Adipose tissue (tissue), 3 donors: ENCODE results near the gene CELF2. TPM values are rescaled to one million over a fixed set of nuclear protein-coding genes. Genes with fewer than 3 reads are reported as not detected.
"Not testable (repeated sequence)": the region's sequence is repeated elsewhere in the genome, so short reads cannot be mapped to it uniquely, and the experiment has no call there.

Experiments used
- H3K27ac ChIP-seq: one replicate; pipeline ENCODE4 v1.5.1; 2013; ENCODE audit warnings: low read depth, low read length
- WGBS, 3 donors: extraction: QIAGEN DNeasy Blood & Tissue Kit; methylation state at CpG; one replicate each; pipeline ENCODE4 v1.1.7; 2013; 5-methylcytosine and 5-hydroxymethylcytosine counted together
- polyA plus RNA-seq, 3 donors: library from polyadenylated mRNA; stranded (reverse); fragments of 200-250 nt; gene quantifications; one replicate each; pipeline ENCODE4 v1.2.3, GENCODE V29; 2013
- donor health status: healthy with polysubstance abuse.
- donor health status: Bipolar disorder and iron deficiency.
- donor health status: healthy.

Gene CELF2
- polyA plus RNA-seq, 3 donors = 3.5 to 26.7 (median 26.0) TPM

DNA sequence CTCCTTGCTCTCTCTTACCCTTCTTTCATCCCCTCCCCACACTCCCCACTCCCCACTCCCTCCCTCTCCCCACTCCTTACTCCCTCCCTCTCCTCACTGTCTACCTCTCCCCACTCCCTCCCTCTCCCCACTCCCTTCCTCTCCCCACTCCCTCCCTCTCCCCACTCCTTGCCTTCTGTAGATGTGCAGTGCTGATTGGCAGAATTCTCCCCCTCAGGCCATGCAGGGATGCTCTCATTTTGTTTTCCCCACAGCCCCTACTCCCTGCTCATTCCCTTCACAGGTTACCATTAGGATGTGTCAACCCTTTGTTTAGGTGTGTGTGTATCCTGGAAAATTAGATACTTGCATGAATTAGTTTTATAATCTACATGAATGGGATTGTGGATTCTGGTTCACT lies 90.3 kb downstream of the CELF2 start:
- H3K27ac ChIP-seq = peak overlapping the region; percentile 12

DNA sequence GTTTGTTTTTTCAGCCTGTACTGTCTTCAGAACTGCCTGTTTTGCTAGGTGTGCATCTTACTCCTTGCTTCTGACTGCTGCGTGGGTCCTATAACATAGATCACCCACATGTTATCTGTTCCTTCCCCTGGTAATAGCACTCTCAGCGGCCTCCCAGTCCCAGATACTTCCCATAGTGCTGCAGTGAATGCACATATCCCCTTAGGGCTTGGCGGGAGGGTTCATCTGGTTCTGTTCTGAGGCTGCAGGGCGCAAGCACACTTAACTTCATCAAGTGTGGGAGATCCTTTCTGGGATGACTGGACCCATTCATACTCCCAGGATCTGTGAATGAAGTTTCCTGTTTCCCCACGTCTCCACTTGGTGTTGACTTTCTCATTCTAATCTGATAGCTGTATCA lies 90.7 kb downstream of the CELF2 start:
- WGBS, 3 donors = 68 to 93% (median 91%) methylated on average over 5 of the region's 5 CpGs
- H3K27ac ChIP-seq = peak overlapping the region; percentile 12

DNA sequence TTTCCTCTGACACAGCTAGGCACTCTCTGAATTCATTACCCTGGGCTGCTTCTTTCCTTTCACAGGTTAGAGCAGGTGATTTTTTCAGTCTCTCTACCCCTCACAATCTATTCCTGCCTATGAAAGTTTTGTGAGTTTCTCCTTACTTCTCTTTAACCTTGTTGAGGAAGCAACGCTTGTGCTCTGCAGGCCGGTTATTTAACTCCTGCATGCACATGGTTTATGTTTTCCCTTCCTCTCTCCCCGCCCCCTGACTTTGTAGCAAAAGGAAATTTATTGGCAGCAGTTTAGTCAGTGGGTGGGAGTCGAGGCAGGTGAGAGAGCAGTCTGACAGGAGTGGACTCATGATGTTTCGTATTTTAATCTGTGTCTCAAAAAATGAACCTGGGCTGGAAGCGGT lies 91.9 kb downstream of the CELF2 start:
- H3K27ac ChIP-seq = no peak overlapping the region
- WGBS, 3 donors = 83 to 95% (median 90%) methylated on average over 6 of the region's 6 CpGs

DNA sequence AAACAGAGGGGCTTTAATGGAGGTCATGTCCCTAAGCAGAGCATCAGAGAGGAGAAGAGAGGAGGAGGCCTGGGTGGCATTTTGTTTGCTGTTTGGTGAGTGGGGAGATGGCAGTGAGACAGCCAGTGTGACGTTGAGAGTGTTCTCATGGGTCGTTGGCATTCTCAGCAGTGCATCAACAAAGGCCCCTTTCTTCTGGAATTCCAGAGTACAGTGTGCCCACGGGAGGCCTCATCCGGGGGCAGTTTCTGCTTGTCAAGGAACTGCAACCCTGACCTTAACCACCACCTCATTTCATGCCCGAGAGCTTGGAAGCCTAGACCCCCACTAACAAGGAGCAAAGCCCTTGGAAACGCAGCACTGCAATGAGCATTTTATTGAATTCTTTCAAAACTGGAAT lies 92.9 kb downstream of the CELF2 start:
- 35 to 72% (median 71%) methylated on average over 6 of the region's 6 CpGs for WGBS, 3 donors
- no peak overlapping the region for H3K27ac ChIP-seq

DNA sequence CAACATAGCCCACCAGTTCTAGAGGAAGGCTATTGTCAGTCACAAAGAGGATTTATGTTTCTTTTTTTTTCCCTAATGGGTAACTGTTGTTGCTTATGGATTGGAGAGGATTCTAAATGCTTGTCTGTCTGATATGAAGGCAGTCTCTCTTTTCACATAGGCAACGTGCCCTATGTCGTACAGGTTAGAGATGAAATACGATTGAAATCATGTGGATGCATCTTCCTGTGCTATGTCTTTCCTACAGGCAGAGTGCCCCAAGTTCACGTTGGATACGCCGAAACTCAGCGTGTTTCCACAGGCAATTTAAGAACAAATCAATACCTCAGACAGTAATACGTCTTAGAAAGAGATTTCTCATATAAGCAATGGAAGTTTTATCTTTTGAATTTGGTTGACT lies 93.8 kb downstream of the CELF2 start:
- H3K27ac ChIP-seq = no peak overlapping the region
- 70 to 93% (median 93%) methylated on average over 8 of the region's 8 CpGs for WGBS, 3 donors

DNA sequence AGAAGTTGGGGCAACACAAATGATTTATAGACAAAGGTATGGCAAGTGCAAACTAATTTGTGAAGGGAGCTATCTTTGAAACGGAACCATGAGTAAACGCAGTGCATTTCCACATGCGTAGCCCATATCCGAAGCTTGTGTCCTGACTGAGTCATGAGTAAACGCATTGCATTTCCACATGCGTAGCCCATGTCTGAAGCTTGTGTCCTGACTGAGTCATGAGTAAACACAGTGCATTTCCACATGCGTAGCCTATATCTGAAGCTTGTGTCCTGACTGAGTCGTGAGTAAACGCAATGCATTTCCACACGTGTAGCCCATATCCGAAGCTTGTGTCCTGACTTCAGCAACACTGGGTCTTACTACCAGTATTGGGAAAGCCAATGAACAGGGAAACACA lies 95.0 kb downstream of the CELF2 start:
- WGBS, 3 donors = 72 to 95% (median 93%) methylated on average over 11 of the region's 11 CpGs
- H3K27ac ChIP-seq = no peak overlapping the region

DNA sequence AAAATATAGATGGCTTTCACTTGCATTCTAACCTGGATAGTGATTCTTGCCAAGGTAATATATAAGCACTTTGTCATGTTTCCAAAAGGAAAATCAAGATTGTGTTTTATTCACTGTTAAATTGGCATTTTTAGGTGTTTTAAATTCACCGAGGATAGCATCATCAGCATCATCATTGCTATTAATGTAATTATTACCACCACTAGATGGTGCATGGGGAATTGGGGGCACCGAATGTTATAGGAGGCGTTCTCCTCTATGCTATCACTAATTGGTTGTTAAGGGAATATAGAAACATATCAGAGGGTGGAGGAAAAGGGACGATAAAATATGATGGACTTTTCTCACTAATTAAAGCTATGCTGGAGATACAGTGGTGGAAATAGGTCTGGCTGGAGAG lies 95.5 kb downstream of the CELF2 start:
- 48 to 59% (median 50%) methylated on average over 4 of the region's 4 CpGs for WGBS, 3 donors

DNA sequence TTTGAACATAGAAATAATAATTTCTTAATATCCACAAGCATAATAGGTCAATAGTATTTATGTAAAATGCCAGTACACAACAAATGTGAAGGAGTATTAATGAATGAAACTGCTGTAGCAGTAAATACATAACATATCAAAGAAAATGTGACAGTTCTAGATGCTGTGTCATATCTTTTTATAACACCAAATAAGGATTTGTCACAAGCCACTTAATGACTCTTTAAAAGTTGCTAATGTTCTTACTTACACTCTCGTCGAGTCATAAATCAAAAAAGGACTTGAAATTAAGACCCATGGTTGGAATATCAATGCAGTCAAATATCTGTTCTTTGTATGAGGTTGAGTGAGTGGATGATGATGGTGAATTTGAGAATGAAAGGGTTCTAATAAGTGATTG lies 96.6 kb downstream of the CELF2 start:
- 82 to 97% (median 96%) methylated on average over 2 of the region's 2 CpGs for WGBS, 3 donors
- H3K27ac ChIP-seq = no peak overlapping the region

More for the DNA sequence above, 95.5 kb downstream of the CELF2 start:
- H3K27ac ChIP-seq = no peak overlapping the region

DNA sequence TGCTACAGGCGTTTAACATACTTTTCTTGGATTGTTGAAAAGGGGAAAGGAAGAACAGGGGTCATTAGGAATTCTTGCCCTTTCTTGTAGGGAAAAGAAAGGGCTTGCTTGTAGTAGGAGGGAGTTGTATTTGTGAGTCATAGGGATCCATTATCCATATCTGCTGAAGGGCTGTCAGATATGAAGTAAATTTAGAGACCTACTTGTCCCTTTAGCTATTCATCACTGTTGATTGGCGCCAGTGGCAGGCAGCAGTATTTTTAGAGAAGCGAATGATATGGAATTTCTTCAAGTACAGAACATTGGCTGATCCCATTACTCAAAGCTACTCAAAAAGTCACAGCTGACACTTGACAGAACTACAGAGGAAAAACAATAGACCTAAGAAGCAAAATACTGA lies 97.7 kb downstream of the CELF2 start:
- WGBS, 3 donors = 71 to 88% (median 87%) methylated on average over 3 of the region's 3 CpGs
- H3K27ac ChIP-seq = no peak overlapping the region

DNA sequence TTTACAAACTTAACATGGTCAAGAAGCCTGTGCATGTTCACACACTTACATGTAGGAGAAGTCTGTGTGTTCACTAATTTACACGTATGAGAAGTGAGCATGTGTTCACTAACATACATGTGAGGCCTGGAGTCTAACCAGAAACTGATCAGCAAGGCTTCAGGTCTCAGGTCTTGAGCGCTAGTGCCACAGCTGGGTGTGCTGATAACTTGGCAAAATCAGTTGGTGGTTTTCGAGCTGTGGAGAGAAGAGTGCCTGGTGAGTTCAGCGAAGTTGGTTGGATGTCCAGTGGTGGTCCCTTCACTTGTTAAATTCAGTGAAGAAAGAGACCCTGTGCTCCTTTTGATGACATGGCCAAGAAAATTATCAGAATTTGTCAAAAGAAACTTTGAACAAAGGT lies 98.7 kb downstream of the CELF2 start:
- WGBS, 3 donors = 87 to 98% (median 95%) methylated on average over 4 of the region's 4 CpGs
- no peak overlapping the region for H3K27ac ChIP-seq

DNA sequence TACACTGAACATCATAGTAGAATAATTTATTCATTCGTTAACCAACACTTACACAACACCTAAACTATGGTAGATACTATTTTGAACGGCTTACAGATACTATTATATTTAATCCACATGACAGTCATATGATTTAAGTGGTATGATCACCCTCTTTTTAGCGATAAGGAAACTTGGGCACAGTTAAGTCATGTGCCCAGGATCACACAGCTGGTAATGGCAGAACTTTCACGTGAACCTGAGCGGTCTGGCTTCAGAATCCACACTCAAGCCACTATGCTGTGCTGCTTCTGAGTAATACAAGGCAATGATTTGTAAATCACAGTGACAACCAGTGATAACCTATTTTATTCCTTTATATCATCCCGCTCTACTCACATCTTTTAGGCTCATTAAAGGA lies 99.1 kb downstream of the CELF2 start:
- 59 to 95% (median 94%) methylated on average over 6 of the region's 6 CpGs for WGBS, 3 donors

DNA sequence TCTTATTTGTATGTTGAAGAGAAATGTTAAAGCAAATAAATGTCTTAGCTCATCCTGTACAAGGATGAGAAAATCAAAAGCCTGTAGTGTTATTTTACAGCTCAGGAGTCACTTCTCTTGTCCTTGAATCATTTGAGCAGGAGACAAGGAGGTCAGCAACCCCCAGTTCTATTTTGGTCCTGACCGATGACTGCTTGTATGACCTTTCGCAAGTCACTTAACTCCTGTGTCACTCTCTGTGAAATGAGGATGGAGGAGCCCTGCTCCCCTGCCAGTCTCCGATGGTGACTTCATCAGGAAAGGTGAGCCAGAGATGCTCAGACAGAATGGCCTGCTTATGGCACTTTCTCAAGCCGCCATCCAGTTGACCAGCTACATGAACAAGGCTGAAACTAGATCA lies 101.0 kb downstream of the CELF2 start:
- 86 to 88% (median 87%) methylated on average over 4 of the region's 4 CpGs for WGBS, 3 donors
- H3K27ac ChIP-seq = no peak overlapping the region

More for the DNA sequence above, 99.1 kb downstream of the CELF2 start:
- H3K27ac ChIP-seq = no peak overlapping the region

DNA sequence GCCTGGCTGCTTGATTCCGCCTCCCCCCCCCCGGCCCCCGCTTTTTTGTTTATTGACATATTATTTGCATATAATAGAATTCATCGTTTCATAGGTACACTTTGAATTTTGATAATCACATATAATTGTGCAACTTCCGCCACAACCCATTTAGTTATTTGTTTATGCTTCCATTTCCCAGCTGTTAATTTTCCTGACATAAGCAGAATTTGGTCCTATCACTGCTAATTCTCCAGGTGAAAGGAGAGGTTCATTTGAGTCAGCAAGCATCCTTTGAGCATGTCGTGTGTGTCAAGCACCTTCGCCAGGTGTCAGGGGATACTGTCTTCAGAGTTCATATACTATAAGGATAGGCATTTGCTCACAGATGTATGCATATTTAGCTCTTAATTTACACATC lies 102.2 kb downstream of the CELF2 start:
- WGBS, 3 donors = 64 to 93% (median 90%) methylated on average over 7 of the region's 7 CpGs
- no peak overlapping the region for H3K27ac ChIP-seq

DNA sequence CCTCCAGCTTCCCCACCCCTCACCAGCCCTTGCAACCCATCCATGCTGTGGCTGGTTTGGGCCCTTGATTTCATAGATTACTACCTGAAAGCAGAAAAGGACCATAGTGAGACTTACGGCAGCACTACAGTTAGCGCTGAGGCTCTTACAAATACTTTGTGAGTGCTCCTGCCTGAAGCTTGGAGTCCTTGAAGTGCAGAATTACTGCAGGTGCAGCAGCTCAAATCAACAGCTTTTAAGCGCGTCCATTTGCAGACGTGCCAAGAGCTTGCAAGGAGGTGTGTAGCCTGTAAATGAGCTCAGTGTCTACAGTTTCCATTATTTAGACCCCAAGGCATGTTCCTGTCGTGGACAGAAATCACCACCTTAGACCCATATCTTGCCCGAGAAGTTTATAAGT lies 103.0 kb downstream of the CELF2 start:
- WGBS, 3 donors = 71 to 95% (median 95%) methylated on average over 7 of the region's 7 CpGs
- H3K27ac ChIP-seq = no peak overlapping the region

DNA sequence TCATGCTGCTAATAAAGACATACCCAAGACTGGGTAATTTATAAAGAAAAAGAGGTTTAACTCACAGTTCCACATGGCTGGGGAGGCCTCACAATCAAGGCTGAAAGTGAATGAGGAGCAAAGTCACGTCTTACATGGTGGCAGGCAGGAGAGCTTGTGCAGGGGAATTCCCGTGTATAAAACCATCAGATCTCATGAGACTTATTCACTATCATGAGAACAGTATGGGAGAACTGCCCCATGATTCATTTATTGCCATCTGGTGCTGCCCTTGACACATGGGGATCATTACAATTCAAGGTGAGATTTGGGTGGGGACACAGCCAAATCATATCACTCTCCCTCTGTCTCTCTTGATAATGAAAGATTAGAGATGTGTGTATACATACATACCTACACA lies 106.2 kb downstream of the CELF2 start:
- H3K27ac ChIP-seq = not testable (repeated sequence)
- WGBS, 3 donors = 36 to 84% (median 68%) methylated on average over 2 of the region's 2 CpGs

DNA sequence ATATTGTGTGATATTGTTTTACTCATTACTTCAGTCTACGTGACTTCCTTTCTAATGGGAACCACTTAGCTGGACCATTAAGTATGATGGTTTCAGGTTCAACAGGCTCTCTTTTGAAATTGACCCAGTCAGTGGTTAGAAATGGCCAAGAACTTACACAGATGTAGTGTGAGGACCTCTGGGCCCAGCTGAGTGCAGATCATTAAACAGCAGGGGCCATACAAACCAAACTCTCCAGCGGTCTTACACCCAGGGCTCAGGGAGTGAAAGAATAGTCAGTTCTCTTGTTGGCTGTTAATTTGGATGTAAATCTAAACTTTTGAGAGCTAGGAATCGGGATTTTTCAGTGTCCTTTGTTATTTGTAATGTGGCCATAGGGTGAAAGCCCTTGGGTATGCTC lies 107.3 kb downstream of the CELF2 start:
- WGBS, 3 donors = 71 to 96% (median 94%) methylated on average over 3 of the region's 3 CpGs

DNA sequence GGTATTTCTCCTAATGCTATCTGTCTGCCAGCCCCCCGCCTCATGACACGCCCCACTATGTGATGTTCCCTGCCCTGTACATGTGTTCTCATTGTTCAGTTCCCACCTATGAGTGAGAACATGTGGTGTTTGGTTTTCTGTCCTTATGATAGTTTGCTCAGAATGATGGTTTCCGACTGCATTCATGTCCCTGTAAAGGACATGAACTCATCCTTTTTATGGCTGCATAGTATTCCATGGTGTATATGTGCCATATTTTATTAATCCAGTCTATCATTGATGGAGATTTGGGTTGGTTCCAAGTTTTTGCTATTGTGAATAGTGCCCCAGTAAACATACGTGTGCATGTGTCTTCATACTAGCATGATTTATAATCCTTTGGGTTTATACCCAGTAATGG lies 109.3 kb downstream of the CELF2 start:
- not testable (repeated sequence) for H3K27ac ChIP-seq
- WGBS, 3 donors = 86 to 95% (median 95%) methylated on average over 4 of the region's 4 CpGs

More for the DNA sequence above, 107.3 kb downstream of the CELF2 start:
- H3K27ac ChIP-seq = no peak overlapping the region

DNA sequence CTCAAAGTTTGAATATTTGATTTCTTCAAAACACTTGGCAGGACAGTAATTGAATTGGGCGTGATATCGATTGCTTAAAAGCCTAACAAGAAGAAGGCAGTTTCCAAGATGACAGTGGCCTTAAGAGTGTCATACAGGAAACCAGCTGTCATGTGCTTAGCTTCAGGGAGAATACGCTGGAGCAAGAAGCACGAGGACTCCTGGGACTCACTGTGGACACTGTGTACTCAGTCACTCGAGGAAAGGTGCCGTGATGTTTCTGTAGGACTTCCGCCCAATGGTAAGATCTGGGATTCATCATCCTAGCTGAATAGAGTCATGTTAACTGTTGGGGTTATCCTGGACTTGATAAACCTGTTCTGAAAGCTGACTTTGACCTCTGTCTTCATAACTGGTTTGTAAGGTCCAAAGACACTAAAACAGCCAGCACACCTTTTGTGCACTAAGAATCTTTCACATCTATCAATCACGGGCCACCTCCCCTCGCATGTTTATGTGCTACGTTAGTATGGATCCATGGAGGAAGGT lies 113.5 kb downstream of the CELF2 start:
- WGBS, 3 donors = 79 to 83% (median 83%) methylated on average over 10 of the region's 10 CpGs
- H3K27ac ChIP-seq = no peak overlapping the region

DNA sequence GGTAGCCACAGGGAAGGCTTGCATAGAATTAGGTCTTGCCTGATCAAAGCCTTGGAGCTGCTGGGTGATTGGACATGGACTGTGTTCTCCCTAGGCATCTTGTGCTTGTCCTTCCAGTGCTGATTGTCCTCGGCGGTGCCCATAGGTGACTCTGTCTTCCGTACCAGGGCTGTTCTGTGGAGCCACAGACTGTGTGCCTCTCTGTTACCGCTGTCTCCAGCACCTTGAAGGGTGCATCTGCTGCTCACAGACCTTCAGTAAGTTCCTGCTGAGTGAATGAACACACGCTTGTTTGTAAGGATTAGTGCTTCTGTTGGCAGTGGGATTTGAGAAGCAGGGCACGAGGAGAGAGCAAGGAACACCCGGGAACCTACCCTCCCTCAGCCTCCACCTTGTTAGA lies 116.7 kb downstream of the CELF2 start:
- H3K27ac ChIP-seq = no peak overlapping the region
- 78 to 94% (median 91%) methylated on average over 7 of the region's 7 CpGs for WGBS, 3 donors

DNA sequence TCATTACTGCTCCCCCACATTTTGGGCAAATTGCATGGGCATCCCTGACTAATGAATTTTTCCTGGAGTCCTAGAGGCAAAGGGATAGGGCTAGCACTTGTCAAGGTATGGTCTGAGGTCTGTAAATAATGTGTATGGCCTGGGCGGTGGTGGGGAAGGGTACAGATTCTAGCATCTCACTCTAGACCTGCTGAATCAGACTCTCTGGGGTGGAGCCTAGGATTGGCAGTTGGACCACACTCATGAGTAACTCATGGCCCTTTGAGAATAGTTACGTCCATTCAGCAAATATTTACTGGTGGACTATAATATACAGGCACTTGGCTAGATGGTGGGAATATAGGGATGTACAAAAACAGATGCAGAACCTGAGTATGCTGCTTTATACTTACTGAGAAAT lies 118.0 kb downstream of the CELF2 start:
- no peak overlapping the region for H3K27ac ChIP-seq
- 59 to 82% (median 74%) methylated on average over 2 of the region's 2 CpGs for WGBS, 3 donors
